Stimulated activated CD4-positive, alpha-beta T cell treated with anti-CD3 and anti-CD28 coated beads, Interleukin-12 subunit alpha, Interleukin-12 subunit beta, amount 100 ng/mL, for 4 hours (primary cell): ENCODE results near the gene C5AR2.
"Not testable (repeated sequence)": the region's sequence is repeated elsewhere in the genome, so short reads cannot be mapped to it uniquely, and the experiment has no call there.

Source experiments
- DNase-seq: peaks from one replicate; pipeline ENCODE4 v3.0.0-alpha.2; 2020

Gene C5AR2

DNA sequence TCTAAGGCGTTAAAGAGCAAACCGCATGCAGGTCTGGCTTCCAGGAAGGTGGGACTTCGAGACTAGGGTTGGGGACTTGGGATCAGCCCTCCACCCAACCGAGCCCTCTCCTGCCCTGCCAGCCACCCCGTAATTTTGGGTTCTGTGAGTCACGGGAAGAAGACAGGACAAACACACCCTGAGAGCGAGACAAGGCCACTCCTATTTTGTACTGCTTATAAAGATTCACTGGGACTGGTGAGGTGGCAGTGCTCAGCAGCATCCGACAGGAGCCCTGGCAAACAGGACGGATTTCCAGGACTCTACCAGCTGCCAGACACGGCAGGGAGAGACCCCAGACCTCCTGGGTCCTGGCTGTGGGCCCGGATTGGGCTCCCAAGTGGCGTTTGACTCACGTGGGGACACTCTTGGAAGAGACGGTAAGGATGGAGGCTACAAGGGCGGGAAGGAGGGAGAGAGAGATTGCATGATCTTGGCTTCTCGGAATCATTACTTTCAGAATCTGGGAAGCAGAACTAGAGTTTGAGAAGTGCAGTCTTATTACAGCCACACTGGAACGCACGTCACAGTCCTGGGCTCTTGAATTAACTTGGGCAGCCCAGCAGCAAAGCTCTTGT, at the start of gene C5AR2:
C5AR2 (plus strand) TSS at position 245 of the 617 bp plus-strand sequence. CDS start 8,625 bp downstream, outside the sequence.
- no peak for DNase-seq

DNA sequence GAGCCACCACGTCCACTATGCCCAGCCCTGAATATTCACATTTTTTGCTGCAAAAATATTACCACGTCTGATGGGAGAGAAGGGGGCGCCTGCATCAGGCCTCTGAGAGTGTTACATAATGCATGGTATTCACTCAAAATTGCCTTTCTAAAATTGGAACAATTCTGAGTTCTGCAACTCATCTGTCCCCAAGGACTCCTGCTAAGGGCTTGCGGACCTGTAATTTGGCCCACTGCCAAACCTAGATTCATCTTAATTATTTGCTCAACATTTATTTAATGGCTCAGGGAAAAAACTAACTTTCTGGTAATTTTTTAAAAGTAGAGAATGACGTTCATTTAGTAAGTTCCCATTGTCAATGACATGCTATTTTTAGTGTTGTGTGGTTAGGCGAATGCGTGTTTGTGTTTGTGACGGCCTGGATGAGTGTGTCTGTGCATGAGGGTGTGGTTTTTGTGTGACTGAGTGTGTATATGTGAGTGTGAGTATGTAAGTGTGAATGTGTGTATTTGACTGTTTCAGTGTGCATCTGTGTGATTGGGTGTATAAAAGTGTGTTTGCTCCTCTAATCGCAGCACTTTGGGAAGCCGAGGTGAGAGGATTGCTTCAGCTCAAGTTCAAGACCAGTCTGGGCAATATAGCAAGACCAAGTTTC, 48.4 kb upstream of the C5AR2 start:
- DNase-seq = no peak

DNA sequence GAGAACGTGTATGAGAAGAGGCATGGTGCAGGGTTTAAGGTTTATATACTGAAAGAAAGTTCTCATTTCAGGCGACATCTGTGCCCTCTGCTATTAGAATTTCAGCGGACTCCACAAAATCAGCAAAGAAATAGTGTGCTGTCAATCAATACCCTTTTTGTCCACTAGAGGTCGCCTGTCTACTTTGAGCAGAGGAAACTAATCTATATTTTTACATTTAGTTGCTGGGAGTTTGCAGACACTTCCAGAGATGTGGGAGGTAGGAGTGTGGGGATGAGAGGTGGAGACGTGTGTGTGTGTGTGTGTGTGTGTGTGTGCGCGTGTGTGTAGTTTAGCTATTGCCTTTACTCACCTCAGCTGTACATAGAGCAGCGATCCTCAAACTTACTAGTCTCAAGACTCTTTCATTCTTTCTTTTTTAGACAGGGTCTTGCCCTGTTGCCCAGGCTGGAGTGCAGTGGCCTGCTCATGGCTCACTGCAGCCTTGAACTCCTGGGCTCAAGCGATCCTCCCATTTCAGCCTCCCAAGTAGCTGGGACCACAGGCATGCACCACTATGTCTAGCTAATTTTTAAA, 47.6 kb upstream of the C5AR2 start:
- DNase-seq = no peak

GRCh38 chr19:47296036-47296435, 35.9 kb upstream of the C5AR2 start:
- peak; percentile 59 for DNase-seq

DNA sequence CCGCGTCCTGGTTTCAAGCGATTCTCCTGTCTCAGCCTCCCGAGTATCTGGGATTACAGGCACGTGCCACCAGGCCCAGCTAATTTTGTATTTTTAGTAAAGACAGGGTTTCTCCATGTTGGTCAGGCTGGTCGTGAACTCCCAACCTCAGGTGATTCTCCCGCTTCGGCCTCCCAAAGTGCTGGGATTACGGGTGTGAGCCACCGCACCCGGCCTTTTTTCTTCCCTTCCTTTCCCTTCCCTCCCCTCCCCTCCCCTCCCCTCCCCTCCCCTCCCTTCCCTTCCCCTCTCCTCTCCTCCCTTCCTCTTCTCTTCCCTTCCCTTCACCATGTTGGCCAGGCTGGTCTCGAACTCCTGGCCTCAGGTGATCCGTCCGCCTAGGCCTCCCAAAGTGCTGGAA, 31.1 kb upstream of the C5AR2 start:
- DNase-seq = not testable (repeated sequence)

GRCh38 chr19:47302249-47302648, 29.7 kb upstream of the C5AR2 start:
- DNase-seq = no peak

DNA sequence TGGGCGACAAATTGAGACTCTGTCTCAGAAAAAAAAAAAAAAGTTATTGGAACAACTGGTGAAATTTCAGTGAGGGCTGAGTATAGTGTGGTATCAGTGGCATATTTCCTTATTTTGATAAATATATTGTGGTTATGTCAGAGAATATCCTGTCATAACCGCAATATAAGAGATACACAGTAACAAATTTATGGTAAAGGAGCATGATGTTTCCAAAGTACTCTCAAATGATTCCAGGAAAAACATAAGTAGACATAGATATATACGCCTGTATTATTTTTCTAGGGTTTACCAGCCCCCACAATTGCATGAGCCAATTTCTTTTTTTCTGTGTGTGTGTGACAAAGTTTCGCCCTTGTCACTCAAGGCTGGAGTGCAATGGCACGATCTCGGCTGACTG, 28.0 kb upstream of the C5AR2 start:
- no peak for DNase-seq

GRCh38 chr19:47305309-47305751, 26.6 kb upstream of the C5AR2 start:
- peak; percentile 63 for DNase-seq

DNA sequence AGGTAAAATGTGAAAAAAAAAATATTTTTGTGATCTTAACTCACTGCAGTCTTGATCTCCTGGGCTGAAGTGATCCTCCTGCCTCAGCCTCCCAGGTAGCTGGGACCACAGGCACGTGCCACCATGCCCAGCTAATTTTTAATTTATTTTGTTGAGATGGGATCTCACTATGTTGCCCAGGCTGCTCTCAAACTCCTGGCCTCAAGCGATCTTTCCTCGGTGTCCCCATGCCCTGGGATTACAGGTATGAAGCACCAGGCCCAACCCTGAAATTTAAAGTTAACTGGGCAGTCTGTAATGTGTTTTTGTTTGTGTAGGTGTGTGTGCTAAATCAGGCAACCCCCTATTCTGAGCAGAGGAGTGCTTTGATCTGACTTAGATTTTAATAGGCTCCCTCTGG, 25.7 kb upstream of the C5AR2 start:
- DNase-seq = no peak

- no peak for DNase-seq
Measured at GRCh38 chr19:47309038-47309437, 22.9 kb upstream of the C5AR2 start.

DNA sequence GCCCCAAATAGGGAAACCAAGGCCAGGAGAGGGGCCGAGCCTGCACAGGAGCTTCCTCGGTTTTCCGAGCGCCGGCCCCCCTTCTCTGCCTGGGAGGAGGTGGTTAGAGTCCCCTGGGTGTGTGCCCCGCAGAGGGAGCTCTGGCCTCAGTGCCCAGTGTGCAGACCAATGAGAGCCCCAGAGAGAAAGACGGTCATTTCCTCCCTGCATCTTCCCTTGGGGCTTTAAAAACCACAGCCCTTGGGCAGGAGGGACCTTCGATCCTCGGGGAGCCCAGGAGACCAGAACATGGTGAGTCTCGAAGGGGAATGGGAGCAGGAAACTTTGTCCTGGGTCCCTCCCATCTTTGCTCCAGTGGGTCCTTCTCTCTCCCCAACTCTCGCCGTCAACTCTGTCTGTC, 22.4 kb upstream of the C5AR2 start, which contains the start of gene C5AR1:
C5AR1 (plus strand) TSS at position 254 of the 400 bp plus-strand sequence; CDS start at position 289, 35 bp downstream.
- DNase-seq = no peak

DNA sequence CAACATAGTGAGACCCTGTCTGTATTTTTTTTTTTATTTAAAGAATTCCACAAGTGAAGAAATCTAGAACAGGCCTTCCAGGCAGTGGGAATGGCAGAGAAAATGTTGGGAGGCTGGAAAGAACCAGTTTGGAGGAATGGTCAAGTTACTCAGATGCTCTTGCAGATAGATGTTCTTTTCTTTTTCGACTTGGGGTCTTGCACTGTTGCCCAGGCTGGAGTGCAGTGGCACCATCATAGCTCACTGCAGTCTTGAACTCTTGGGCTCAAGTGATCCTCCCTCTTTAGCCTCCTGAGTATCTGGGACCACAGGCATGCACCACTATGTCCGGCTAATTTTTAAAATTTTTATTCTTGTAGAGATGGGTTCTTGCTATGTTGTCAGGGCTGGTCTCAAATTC, 21.7 kb upstream of the C5AR2 start:
- DNase-seq = no peak

DNA sequence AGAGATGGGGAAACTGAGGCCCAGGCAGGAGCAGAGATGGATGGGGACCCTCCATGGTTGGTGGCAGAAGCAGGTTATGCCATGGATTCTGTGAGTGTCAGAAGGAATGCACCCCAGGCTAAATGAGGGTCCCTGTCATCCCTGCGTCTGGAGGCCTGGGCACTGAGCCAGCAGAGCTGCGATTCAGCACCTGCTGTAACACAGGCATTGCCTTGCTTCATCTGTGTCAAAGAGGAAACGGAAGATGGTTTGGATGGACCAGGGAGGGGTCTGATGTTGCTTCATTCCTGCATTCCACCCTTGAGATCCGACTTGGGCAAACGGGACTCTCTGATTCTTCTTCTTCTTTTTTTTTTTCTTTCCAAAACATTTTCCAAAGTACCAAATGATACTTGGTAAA, 21.2 kb upstream of the C5AR2 start:
- DNase-seq = no peak

DNA sequence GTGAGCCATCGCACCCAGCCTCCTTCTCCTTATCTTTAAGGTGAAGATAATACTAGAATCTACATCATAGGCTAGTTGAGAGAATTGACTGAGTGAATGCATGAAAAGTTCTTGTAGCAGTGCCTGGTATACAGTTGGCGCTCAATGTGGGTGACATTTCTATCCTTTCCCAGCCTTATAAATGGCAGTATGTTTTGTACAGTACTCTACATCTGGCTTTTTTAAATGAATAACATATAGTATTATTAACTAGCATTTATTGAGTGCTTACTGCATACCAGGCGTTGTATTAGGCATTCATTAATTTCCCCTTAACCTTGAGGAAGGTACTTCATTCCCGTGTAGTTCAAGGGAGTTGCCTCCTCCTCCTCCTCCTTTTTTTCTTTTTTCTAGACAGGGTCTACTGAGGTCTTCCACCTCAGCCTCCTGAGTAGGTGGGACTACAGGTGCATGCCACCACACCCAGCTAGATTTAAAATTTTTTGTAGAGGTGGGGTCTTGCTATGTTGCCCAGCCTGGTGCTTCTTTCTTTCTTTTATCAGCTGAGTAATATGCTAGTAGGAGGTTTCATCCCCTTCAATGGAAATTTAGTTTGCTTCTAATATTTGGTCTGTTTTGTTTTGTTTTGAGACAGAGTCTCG, 19.5 kb upstream of the C5AR2 start:
- no peak for DNase-seq

- DNase-seq = no peak
Measured at GRCh38 chr19:47313754-47314295, 18.1 kb upstream of the C5AR2 start.

GRCh38 chr19:47315125-47315821, 16.7 kb upstream of the C5AR2 start:
- DNase-seq = peak; percentile 6

GRCh38 chr19:47316513-47316912, 15.5 kb upstream of the C5AR2 start:
- no peak for DNase-seq

DNA sequence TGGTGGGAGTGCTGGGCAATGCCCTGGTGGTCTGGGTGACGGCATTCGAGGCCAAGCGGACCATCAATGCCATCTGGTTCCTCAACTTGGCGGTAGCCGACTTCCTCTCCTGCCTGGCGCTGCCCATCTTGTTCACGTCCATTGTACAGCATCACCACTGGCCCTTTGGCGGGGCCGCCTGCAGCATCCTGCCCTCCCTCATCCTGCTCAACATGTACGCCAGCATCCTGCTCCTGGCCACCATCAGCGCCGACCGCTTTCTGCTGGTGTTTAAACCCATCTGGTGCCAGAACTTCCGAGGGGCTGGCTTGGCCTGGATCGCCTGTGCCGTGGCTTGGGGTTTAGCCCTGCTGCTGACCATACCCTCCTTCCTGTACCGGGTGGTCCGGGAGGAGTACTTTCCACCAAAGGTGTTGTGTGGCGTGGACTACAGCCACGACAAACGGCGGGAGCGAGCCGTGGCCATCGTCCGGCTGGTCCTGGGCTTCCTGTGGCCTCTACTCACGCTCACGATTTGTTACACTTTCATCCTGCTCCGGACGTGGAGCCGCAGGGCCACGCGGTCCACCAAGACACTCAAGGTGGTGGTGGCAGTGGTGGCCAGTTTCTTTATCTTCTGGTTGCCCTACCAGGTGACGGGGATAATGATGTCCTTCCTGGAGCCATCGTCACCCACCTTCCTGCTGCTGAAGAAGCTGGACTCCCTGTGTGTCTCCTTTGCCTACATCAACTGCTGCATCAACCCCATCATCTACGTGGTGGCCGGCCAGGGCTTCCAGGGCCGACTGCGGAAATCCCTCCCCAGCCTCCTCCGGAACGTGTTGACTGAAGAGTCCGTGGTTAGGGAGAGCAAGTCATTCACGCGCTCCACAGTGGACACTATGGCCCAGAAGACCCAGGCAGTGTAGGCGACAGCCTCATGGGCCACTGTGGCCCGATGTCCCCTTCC, 11.8 kb upstream of the C5AR2 start:
- DNase-seq = no peak

GRCh38 chr19:47321630-47322029, 10.3 kb upstream of the C5AR2 start:
- no peak for DNase-seq

DNA sequence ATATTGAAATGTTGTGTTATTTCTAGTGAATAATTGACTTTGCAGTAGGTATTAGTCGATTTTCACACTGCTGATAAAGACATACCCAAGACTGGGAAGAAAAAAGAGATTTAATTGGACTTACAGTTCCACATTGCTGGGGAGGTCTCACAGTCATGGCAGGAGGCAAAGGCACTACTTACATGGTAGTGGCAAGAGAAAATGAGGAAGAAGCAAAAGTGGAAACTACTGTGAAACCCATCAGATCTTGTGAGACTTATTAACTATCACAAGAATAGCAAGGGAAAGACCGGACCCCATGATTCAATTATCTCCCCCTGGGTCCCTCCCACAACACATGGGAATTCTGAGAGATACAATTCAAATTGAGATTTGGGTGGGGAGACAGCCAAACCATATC, 9.9 kb upstream of the C5AR2 start:
- DNase-seq = no peak

DNA sequence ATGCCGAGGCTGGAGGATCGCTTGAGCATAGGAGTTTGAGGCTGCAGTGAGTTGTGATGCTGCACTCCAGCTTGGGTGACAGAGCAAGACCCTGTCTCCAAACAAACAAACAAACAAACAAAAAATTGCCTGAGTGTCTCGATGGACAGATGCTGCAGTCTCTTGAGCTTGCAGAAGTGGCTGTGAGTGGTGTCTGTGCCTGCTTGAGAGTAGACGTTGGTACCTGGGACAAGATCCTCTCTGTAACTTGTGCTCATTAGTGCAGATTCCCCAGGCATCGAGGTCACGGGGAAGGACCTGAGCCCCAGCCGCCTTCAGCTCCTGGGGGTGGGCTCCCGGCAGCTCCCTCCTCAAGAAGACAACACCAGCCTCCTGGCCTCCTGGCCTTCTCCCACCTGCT, 8.6 kb upstream of the C5AR2 start:
- DNase-seq = no peak

DNA sequence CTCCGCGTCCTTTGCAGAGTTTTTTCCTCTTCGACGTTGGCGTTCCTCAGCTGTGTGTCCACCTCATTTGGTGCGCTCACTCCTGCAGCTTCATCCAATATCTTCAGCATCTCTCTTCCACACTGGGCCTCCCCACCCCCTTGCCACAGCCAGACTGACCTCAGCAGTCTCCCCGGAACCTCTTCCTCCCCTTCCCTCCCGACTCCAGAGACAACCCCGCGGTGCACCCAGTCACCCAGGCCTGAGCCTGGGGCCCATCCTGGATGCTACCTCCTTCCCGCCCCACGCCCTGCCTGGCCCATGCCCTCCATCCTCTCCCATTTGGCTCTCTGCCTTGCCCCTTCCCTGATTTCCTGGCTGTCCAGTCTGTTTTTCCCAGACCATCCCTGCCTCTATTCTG, 8.1 kb upstream of the C5AR2 start:
- no peak for DNase-seq
